PC-9 (cell line): ENCODE measurements around the gene UVRAG.

ENCODE experiments used
- CTCF ChIP-seq: fragments of 200-600 bp; sonication (generic); conservative IDR thresholded peaks from 2 replicates; pipeline ENCODE4 v1.6.1; 2017; ENCODE audit warnings: mixed run types, antibody characterized with exemption, mild to moderate bottlenecking, moderate library complexity
- EZH2 ChIP-seq: fragments of 200-600 bp; sonication (generic); IDR thresholded peaks from 2 replicates; pipeline ENCODE4 v1.8.0; 2017; ENCODE audit warnings: antibody characterized with exemption, low read depth

DNA sequence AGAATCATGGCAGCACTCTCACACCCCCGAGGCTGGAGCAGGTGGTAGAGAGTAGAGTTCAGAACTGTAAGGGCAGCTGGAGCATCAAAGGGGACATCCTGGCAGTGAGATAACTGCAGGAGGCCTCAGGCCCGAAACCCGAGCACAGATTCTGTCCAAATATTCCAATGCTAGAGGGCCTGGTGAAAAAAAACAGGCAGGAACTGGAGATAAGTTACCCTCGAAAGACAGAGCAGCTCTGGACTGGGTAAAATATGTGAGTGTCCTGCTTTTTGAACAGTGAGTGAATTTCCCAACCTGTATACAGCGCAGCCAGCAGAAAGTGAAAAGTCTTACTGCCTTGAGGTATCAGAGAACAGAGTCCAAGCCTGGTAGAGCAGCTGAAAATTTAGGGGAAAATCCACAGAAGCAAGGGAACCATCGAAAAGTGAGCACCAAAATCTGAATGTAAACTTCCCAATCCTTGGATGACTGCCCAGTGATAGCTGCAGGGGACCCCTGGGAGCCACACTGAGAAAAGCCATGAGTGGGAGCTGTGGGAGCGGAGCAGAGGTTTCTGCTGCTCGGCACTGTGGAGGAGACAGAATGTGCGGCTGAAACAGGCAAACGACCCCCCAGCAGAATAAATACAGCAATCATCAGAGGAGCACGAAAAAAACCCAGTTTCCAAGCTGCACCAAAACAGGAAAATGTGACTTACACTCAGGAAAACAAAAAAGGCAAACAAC is 340.7 kb downstream of the UVRAG start:
- TF ChIP-seq CTCF (no peak), EZH2 (no peak)
